NOMO-1 (cell line): ENCODE results near the gene CFAP69.
"Not testable (repeated sequence)": the region's sequence is repeated elsewhere in the genome, so short reads cannot be mapped to it uniquely, and the experiment has no call there.

Experiments used
- DNase-seq, 2 experiments: peaks; one replicate each; lab custom pipeline; 2025; ENCODE audit not compliant: unreplicated experiment in 2 of 2; lab: John Stamatoyannopoulos, UW

The CFAP69 gene

DNA sequence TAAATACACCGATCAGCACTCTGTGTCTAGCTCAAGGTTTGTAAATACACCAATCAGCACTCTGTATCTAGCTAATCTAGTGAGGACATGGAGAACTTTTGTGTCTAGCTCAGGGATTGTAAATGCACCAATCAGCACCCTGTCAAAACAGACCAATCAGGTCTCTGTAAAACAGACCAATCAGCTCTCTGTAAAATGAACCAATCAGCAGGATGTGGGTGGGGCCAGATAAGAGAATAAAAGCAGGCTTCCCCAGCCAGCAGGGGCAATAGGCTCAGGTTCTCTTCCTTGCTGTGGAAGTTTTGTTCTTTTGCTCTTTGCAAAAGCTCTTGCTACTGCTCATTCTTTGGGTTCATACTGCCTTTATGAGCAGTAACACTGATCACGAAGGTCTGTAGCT, 90.0 kb downstream of the CFAP69 start:
- DNase-seq, result not testable (repeated sequence)

DNA sequence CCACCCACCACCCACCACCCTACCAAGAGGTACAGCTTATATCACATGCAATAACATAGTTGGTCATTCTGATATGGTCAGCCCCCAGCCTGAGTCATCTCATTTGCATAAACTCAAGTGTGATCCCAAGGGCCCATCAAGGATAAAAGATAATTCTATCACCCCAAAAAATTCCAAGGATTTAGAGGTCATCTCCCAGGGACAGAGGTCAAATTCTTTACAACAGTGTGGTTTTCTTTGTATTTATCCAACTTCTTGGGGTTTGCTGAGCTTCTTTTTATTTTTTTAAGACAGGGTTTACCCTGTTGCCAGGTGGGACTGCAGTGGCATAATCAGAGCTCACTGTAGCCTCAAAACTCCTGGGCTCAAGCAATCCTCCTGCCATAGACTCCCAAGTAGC, 92.1 kb downstream of the CFAP69 start:
- no peak for DNase-seq

DNA sequence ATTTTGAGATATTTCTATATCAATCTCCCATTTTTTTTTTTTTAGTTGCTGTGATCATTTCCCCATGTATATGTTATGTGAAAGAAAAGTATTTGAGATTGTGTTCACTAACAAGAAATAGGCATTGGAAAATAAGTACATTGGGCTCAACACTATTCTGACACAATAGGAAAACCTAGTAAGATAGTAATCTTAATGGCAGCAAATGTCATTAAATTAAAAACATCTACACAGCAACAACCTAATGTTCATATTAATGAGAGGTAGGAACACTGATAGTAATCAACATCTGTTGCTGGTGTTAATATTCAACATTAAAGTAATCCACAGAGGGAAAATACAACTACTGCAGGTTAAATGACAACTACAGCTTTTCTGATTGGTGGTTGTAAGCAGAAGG, 100.0 kb downstream of the CFAP69 start:
- no peak for DNase-seq

DNA sequence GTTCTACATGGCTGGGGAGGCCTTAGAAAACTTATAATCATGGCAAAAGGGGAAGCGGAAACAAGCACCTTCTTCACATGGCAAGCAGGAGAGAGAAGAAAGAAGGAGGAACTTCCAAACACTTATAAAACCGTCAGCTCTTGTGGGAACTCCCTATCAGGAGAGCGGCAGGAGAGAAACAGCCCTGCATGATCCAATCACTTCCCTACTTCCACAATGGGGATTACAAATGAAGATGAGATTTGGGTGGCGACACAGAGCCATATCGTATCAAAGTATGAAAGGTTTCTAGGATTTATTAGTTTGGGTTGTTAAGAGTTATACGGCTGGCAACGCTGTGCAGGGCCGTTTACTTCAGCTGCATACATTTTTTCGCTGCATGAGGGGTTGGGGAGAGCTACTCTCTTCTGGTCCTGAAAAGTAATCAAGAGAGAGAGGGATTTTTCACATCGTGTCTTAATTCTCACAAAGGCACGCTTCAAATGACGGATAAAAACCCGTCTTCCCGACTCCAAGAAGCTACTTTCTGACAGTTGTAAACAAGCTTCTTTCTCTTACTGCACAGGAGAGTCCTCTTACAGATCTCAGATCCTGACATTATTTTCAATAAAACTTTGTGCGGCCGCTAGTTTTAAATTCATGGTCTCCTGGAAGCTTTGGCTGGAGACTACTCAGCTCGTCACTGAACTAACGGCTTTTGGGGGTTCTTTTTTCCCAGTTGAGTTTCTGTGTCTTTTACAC, 100.8 kb downstream of the CFAP69 start:
- DNase-seq, result peak; percentile 32 to 86

DNA sequence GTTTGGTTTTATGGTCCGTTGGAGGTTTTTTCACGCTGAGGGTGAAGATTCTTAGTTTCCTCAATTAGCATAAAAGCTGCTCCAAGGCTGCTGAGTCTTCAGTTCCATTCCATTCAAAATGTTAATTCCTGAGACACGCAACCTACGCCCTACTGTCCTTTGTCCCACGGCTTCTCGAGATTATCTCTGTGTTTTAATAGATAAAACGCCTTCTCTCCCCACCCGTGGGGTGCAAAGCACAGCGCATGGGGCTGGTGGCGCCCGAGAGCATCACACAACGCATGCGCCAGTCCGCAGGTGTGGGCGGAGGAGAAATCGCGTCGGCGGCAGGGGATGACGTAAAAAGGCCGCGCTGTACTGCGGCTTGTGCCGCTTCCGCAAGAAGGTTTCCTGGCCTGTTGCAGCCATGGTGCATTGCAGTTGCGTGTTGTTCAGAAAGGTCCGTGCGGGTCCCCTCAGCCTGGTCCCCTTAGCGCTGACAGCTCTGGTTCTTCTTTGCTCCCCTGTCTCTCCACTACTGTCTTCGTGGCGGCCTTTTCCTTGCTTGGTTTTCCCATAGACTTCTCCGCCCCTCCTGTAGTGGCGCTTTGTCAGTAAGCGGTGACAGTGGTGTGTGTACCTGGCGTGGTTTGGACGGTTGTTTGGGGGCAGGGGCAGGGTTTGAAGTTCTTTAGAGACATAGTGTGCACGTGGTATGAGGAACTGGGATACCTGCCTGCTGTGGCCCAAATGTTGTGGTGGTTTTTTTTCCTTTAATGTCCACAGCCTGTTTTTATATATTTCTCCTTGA, 101.6 kb downstream of the CFAP69 start, which contains the start of gene GTPBP10:
TSS of gene GTPBP10 (plus strand) at position 381 of the 790 bp plus-strand sequence. CDS start at position 407, 26 bp downstream.
- DNase-seq, result peak; percentile 100

DNA sequence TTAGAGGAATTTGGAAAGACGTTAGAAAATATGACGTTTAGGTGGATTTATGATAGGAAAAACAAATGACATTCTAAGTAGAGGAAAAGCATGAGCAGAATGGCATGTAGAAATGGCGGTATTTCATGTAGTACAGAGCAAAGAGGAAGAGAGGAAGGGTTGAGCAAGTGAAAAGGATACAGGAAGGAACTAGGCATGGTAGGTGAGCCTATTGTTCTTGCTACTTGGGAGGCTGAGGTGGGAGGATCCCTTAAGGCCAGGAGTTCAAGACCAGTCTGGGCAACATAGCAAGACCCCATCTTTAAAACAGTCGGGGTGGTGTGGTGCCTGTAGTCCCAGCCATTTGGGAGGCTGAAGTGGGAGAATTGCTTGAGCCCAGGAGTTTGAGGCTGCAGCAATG, 102.8 kb downstream of the CFAP69 start:
- peak; percentile 65 to 88 for DNase-seq

DNA sequence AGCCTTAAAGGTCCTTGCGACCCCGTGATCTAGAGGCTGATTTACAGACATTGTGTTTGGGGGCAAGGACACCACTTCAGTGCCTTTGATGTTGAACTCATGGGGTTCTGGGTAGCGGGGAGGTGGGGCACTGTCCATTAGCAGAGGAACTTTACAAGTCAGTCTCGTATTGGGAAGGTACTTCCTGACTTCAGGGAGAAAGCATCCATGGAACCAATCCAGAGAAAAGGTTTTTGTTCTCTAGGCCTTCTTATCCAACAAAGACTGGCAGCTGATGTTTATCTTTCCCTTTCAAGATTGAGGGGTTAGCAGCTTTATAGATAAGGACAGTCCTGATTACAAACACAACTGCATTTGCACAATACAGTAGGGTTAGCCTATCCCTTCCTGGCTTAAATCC, 104.3 kb downstream of the CFAP69 start:
- no peak for DNase-seq

DNA sequence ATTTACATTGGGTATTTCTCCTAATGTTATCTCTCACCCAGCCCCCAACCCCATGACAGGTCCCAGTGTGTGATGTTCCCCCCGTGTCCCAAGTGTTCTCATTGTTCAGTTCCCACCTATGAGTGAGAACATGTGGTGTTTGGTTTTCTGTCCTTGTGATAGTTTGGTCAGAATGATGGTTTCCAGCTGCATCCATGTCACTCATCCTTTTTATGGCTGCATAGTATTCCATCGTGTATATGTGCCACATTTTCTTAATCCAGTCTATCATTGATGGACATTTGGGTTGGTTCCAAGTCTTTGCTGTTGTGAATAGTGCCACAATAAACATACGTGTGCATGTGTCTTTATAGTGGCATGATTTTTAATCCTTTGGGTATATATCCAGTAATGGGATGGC, 105.1 kb downstream of the CFAP69 start:
- DNase-seq, result not testable (repeated sequence)

DNA sequence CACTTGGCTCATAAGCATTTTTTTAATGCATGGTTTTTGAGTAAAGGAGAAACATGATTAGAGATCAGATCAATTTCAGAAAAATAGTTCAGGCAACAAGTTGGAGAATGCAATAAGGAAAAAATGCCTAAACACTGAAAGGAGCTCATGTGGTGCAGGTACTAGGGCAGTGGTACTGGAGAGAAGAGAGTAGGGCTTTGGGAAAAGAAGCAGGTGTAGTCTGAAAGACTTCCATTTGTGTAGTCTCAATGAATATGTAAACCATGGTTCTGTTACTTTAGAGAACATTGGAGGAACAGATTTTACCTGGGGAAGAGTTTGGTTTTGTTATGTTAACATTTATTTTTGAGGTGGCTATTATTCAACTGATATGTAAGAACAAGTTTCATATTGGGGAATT, 107.0 kb downstream of the CFAP69 start:
- DNase-seq, result no peak
